Lung (tissue), 12 donors: ENCODE data around the gene ABCA4. TPM values are rescaled to one million over a fixed set of nuclear protein-coding genes. Genes with fewer than 3 reads are reported as not detected.

Experiments used
- ATAC-seq: fragments of 200-7000 bp; cut with Tn5 transposase; one replicate; pipeline ENCODE4 v1.9.1; 2020; ENCODE audit warnings: moderate number of reproducible peaks; ENCODE audit not compliant: insufficient read depth, low FRiP score
- DNase-seq, 3 donors: peaks; one replicate each; pipeline ENCODE4 v3.0.0-alpha.2; 2013 to 2017
- H3K27ac ChIP-seq, 2 donors: one replicate each; pipeline ENCODE4 v1.5.1; 2013; ENCODE audit warnings: mild to moderate bottlenecking in 2 of 2, moderate library complexity in 2 of 2, control low read depth in 1 of 2, inconsistent platforms in 1 of 2, low read depth in 1 of 2, low read length in 1 of 2
- H3K27me3 ChIP-seq, 3 donors: one replicate each; pipeline ENCODE4 v1.5.1; 2013; ENCODE audit warnings: low read length in 2 of 3; ENCODE audit not compliant: control insufficient read depth in 3 of 3, insufficient read depth in 3 of 3
- H3K36me3 ChIP-seq, 4 donors: one replicate each; pipeline ENCODE4 v1.5.1; 2013; ENCODE audit warnings: low read length in 4 of 4, mild to moderate bottlenecking in 1 of 4, moderate library complexity in 1 of 4; ENCODE audit not compliant: control insufficient read depth in 4 of 4, insufficient read depth in 4 of 4
- H3K4me1 ChIP-seq, 5 donors: one replicate each; pipeline ENCODE4 v1.5.1; 2013; ENCODE audit warnings: low read length in 5 of 5, mild to moderate bottlenecking in 2 of 5, moderate library complexity in 1 of 5; ENCODE audit not compliant: control insufficient read depth in 5 of 5, insufficient read depth in 5 of 5
- H3K4me3 ChIP-seq: one replicate; pipeline ENCODE4 v1.5.1; 2013; ENCODE audit warnings: mild to moderate bottlenecking, control low read depth, moderate library complexity
- H3K9ac ChIP-seq, 2 donors: one replicate each; pipeline ENCODE4 v1.5.1; 2013; ENCODE audit warnings: low read length in 2 of 2, control low read depth in 1 of 2; ENCODE audit not compliant: insufficient read depth in 1 of 2
- H3K9me3 ChIP-seq, 4 donors: one replicate each; pipeline ENCODE4 v1.5.1; 2013; ENCODE audit warnings: low read length in 3 of 4, mild to moderate bottlenecking in 1 of 4, moderate library complexity in 1 of 4; ENCODE audit not compliant: control insufficient read depth in 4 of 4, insufficient read depth in 3 of 4
- CTCF ChIP-seq: IDR thresholded peaks from 2 replicates; pipeline ENCODE4 v1.5.1; 2012; ENCODE audit warnings: mild to moderate bottlenecking; ENCODE audit errors: control extremely low read depth, extremely low read depth
- WGBS, 2 donors: extraction: QIAGEN DNeasy Blood & Tissue Kit; methylation state at CpG; one replicate each; pipeline ENCODE4 v1.1.7; 2013; 5-methylcytosine and 5-hydroxymethylcytosine counted together
- polyA plus RNA-seq, 2 donors: library from polyadenylated mRNA; stranded (reverse); fragments of 200-250 nt; gene quantifications; one replicate each; pipeline ENCODE4 v1.2.1, GENCODE V29; 2013
- total RNA-seq, 2 donors: library from RNA; depleted of rRNA in 1 of 2; stranded (reverse); fragments of >200 nt in 1 of 2; gene quantifications; one replicate each; pipeline ENCODE4 v1.2.1, GENCODE V29; 2014 to 2021
- donor health status: control.
- donor health status: control.
- donor health status: Bipolar disorder and iron deficiency.
- donor health status: healthy.
- donor health status: DM: yes; HTN: yes; CAD: no.

Gene ABCA4
- total and polyA plus RNA-seq, 4 donors: 0.21 to 1.0 (median 0.67) TPM

GRCh38 chr1:94081566-94082344 lies 39.2 kb downstream of the ABCA4 start:
- WGBS, 2 donors: 69 to 83% methylated on average over 7 of the region's 7 CpGs
- TF ChIP-seq CTCF: no peak
- ATAC-seq: no peak

GRCh38 chr1:94079989-94080388 lies 41.0 kb downstream of the ABCA4 start:
- Histone ChIP-seq H3K4me1 (peaks cover 0 to 6% (median 0%) of the 10 kb centered on the region in 5 donors), H3K9ac (no peak overlapping the region), H3K27me3 (no peaks in the 10 kb centered on the region), H3K27ac (no peak overlapping the region), H3K9me3 (no peaks in the 10 kb centered on the region), H3K36me3 (no peaks in the 10 kb centered on the region), H3K4me3 (no peak overlapping the region)
- WGBS, 2 donors: 89% methylated on average over 3 of the region's 3 CpGs
- no peak for DNase-seq
- no peak for TF ChIP-seq CTCF
- ATAC-seq: no peak

More at GRCh38 chr1:94081566-94082344, 39.2 kb downstream of the ABCA4 start:
- Histone ChIP-seq H3K27me3 (no peaks in the 10 kb centered on the region), H3K4me3 (no peak overlapping the region), H3K27ac (no peak overlapping the region), H3K36me3 (no peaks in the 10 kb centered on the region), H3K4me1 (peaks cover 0 to 6% (median 0%) of the 10 kb centered on the region in 5 donors), H3K9ac (no peak overlapping the region), H3K9me3 (no peaks in the 10 kb centered on the region)
- DNase-seq: no peak

GRCh38 chr1:94079080-94079940 lies 41.6 kb downstream of the ABCA4 start:
- ATAC-seq: no peak
- no peak overlapping the region for H3K9ac ChIP-seq
- 83 to 89% methylated on average over 6 of the region's 6 CpGs for WGBS, 2 donors

More at GRCh38 chr1:94079080-94079940, 41.6 kb downstream of the ABCA4 start:
- peak in 2 of 3 donors; percentile 26 to 46 for DNase-seq
- peaks cover 0 to 6% (median 0%) of the 10 kb centered on the region in 5 donors for H3K4me1 ChIP-seq
- TF ChIP-seq CTCF: no peak
- H3K27me3 ChIP-seq: no peaks in the 10 kb centered on the region
- no peaks in the 10 kb centered on the region for H3K9me3 ChIP-seq
- no peak overlapping the region for H3K4me3 ChIP-seq
- H3K36me3 ChIP-seq: no peaks in the 10 kb centered on the region
- H3K27ac ChIP-seq: no peak overlapping the region
